ENCODE results near the gene GOLGA7B. TPM values are rescaled to one million over a fixed set of nuclear protein-coding genes. Genes with fewer than 3 reads are reported as not detected.
A peak's percentile ranks its signal among the peaks of the same experiment; 100 is the strongest.

The GOLGA7B gene
- total RNA-seq, 2 experiments from 2014 or later: 0.92 to 1.1 TPM

DNA sequence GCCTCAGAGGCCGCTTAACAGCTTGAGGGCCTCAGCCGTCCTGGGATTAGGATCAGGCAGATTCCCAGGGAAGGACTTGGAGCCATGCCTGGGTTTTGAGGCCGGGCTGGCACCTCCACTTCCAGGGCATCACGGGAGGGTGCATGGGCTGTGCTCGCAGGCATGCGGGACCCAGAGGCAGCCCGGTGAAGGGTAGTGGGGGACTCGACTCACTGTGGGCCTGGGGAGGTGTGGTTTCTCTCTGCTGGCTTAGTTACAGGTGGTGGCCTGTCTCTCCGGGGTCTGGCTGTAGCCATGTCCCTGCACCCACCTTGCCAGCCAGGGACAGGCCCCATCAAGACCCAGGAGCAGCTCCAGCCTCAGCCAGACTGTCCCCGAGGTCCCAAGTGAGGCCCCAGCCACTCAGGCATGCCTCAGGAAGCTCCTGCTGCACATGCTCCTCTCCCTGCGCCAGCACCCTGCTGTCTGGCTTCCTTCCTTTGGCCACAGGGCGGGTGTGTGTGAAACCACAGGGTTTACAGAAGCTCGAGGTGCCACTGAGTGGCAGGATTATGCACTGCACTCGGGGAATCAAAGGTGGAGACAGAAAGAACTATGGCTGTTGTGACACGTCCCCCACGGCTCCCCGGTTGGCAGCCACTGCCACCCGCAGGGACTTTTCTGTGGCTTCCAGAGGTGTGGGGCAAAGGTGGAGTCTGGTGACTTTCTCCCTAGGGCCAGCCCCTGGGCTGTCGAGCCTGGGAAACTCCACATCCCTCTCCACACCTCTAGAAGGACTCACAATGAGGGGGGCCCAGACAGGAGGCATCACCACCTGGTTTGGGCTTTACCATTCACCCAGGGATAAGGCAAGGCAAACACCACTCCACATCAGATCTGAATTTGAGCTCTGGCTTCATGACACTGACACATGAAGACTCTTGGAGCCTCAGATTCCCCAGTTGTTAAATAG, 19.7 kb downstream of the GOLGA7B start:
- no peaks in the 10 kb centered on the region for H3K27me3 Mint-ChIP-seq
- peak overlapping the region; percentile 31 for H3K4me3 Mint-ChIP-seq
- DNase-seq: peak; percentile 95
- no peaks in the 10 kb centered on the region for H3K9me3 Mint-ChIP-seq
- ATAC-seq: peak; percentile 100
- CTCF ChIA-PET: interaction anchor here (0.6 to 9.3 kb wide), 34 partner anchors 9 to 200 kb away, joined by 3 to 232 read pairs (median 6); partner anchors contain the start of gene GOLGA7B
- H3K27ac Mint-ChIP-seq: peak overlapping the region; percentile 80
- intact Hi-C loops (cut with micrococcal nuclease): loop anchor here (2.0 kb wide), 1 partner anchor 77 kb away; no protein-coding TSS in a partner anchor
- H3K36me3 Mint-ChIP-seq (ENCODE audit: low read depth): no peaks in the 10 kb centered on the region
- TF ChIP-seq, protein P1, sequence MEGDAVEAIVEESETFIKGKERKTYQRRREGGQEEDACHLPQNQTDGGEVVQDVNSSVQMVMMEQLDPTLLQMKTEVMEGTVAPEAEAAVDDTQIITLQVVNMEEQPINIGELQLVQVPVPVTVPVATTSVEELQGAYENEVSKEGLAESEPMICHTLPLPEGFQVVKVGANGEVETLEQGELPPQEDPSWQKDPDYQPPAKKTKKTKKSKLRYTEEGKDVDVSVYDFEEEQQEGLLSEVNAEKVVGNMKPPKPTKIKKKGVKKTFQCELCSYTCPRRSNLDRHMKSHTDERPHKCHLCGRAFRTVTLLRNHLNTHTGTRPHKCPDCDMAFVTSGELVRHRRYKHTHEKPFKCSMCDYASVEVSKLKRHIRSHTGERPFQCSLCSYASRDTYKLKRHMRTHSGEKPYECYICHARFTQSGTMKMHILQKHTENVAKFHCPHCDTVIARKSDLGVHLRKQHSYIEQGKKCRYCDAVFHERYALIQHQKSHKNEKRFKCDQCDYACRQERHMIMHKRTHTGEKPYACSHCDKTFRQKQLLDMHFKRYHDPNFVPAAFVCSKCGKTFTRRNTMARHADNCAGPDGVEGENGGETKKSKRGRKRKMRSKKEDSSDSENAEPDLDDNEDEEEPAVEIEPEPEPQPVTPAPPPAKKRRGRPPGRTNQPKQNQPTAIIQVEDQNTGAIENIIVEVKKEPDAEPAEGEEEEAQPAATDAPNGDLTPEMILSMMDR (IDR thresholded peaks at IDR 0.05): peak; percentile 91
- peaks cover 13% of the 10 kb centered on the region for H3K4me1 Mint-ChIP-seq (ENCODE audit: low read depth)
- POLR2A ChIA-PET: interaction anchor here (0.6 to 2.4 kb wide), 5 partner anchors 8 to 88 kb away, joined by 3 to 7 read pairs (median 6); no protein-coding TSS in a partner anchor

DNA sequence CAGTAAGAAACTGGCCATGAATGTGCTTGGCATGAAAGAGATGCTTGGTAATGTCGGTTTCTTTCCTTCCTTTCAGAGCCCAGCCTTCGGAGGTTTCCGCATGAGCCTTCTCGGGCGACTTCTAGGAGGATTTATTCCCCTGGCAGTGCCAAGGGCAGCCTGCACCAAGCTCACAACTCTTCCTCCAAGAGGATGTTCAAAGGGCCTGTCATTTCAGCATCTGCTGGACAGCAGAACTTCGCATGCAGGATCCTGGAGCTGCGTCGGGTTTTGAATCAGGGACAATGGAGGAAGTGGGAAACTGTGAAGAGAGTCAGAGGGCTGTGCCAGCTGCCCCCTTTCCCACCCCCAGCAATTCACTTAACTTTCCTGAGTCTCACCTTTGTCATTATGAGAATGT, 21.3 kb downstream of the GOLGA7B start:
- intact Hi-C loops (cut with micrococcal nuclease): no loop called here
- no peak overlapping the region for H3K27ac Mint-ChIP-seq
- peaks cover 13% of the 10 kb centered on the region for H3K4me1 Mint-ChIP-seq (ENCODE audit: low read depth)
- peaks cover 2% of the 10 kb centered on the region for H3K27me3 Mint-ChIP-seq
- no peak overlapping the region for H3K4me3 Mint-ChIP-seq
- TF ChIP-seq, protein P1 (IDR thresholded peaks at IDR 0.05): no peak
- CTCF ChIA-PET: interaction anchor here (1.3 to 9.3 kb wide), 6 partner anchors 11 to 161 kb away, joined by 4 to 232 read pairs (median 20); no protein-coding TSS in a partner anchor
- DNase-seq (no peak), ATAC-seq (no peak)
- H3K9me3 Mint-ChIP-seq: no peaks in the 10 kb centered on the region
- POLR2A ChIA-PET: no interaction called here
- no peaks in the 10 kb centered on the region for H3K36me3 Mint-ChIP-seq (ENCODE audit: low read depth)

DNA sequence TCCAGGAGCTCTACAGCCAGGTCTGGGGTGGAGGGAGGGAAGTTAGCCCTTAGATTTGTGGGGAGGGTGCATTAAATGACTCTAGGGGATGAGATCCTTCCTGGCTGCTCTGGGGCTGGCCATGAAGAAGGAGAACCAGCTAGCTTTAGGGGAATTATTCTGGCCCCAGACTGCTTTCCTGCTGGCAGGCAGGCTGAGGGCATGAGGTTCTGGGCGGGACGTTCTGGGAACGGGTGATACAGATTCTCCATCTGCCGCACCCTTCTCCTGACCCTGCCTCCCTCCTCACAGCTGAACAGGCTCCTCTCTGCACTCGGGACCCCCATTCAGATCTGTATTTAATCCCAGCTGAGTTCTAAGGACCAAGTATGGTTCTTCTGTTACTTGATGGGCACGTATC, 23.9 kb downstream of the GOLGA7B start:
- Mint-ChIP-seq H3K4me3 (no peak overlapping the region), H3K27me3 (peaks cover 2% of the 10 kb centered on the region), H3K4me1 (ENCODE audit: low read depth) (peaks cover 13% of the 10 kb centered on the region), H3K9me3 (no peaks in the 10 kb centered on the region), H3K36me3 (ENCODE audit: low read depth) (no peaks in the 10 kb centered on the region), H3K27ac (no peak overlapping the region)
- DNase-seq: no peak
- ChIA-PET CTCF (interaction anchor here (1.4 to 9.3 kb wide), 3 partner anchors 12 to 81 kb away, joined by 3 to 232 read pairs (median 4); partner anchors contain the start of gene GOLGA7B), POLR2A (no interaction called here)
- intact Hi-C loops (cut with micrococcal nuclease): no loop called here
- ATAC-seq: no peak
- TF ChIP-seq, protein P1 (IDR thresholded peaks at IDR 0.05): no peak

DNA sequence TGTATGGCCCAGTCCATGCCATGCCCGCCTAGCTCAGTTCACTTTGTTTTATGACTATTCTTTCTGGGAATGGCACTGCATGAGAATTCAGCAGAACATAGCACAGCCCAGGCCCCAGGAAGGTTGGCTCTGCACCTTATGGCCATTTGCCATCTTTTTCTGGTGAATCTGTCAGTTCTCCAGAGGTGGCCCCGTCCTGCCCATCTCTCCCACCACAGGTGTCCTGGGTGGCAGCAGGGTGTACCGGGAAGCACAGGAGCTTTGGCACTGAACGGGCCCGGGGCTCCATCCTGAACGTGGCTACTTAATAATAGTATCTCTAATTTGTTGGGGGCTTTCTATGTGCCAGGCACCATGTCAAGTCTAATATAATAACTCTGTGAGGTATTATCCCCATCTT, 24.7 kb downstream of the GOLGA7B start:
- peaks cover 5% of the 10 kb centered on the region for H3K4me1 Mint-ChIP-seq (ENCODE audit: low read depth)
- no peak for DNase-seq
- POLR2A ChIA-PET: no interaction called here
- intact Hi-C loops (cut with micrococcal nuclease): no loop called here
- H3K27ac Mint-ChIP-seq: no peak overlapping the region
- peaks cover 2% of the 10 kb centered on the region for H3K27me3 Mint-ChIP-seq
- H3K4me3 Mint-ChIP-seq: no peak overlapping the region
- H3K36me3 Mint-ChIP-seq (ENCODE audit: low read depth): no peaks in the 10 kb centered on the region
- CTCF ChIA-PET: interaction anchor here (0.7 to 9.3 kb wide), 3 partner anchors 13 to 82 kb away, joined by 3 to 232 read pairs (median 3); no protein-coding TSS in a partner anchor
- TF ChIP-seq, protein P1 (IDR thresholded peaks at IDR 0.05): no peak
- H3K9me3 Mint-ChIP-seq: no peaks in the 10 kb centered on the region
- ATAC-seq: no peak

DNA sequence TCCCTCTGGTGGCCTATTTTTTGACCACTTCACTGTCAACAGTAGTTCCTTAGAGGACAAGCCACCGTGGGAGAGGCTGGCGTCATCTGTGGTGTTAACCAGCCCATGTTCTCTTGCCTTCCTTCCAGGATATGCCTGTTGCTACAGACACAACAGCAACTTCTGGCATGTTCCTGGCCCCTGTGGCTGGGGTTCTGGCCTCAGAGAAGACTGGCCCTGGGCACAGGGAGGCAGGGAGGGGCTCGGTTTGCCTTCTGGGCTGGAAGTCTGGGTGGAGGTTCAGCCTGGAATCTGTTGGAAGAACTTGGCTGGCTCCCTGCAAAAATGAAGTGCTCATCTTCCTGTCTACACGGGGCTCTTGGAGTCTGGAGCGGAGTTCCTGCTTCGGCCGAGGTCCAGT, 25.7 kb downstream of the GOLGA7B start:
- TF ChIP-seq, protein P1 (IDR thresholded peaks at IDR 0.05): no peak
- ATAC-seq: no peak

More for the DNA sequence above, 25.7 kb downstream of the GOLGA7B start:
- Mint-ChIP-seq H3K36me3 (ENCODE audit: low read depth) (no peaks in the 10 kb centered on the region), H3K27ac (no peak overlapping the region), H3K4me3 (no peak overlapping the region), H3K9me3 (no peaks in the 10 kb centered on the region), H3K4me1 (ENCODE audit: low read depth) (no peaks in the 10 kb centered on the region), H3K27me3 (peaks cover 2% of the 10 kb centered on the region)
- POLR2A ChIA-PET: no interaction called here
- no peak for DNase-seq
- intact Hi-C loops (cut with micrococcal nuclease): no loop called here
- CTCF ChIA-PET: interaction anchor here (0.7 to 1.6 kb wide), 2 partner anchors 8 to 1401 kb away, joined by 3 to 4 read pairs; no protein-coding TSS in a partner anchor
